PC-9 (cell line): ENCODE data around the gene IL3.

Experiments
- CTCF ChIP-seq: fragments of 200-600 bp; sonication (generic); conservative IDR thresholded peaks from 2 replicates; pipeline ENCODE4 v1.6.1; 2017; ENCODE audit warnings: mixed run types, antibody characterized with exemption, mild to moderate bottlenecking, moderate library complexity
- EZH2 ChIP-seq: fragments of 200-600 bp; sonication (generic); IDR thresholded peaks from 2 replicates; pipeline ENCODE4 v1.8.0; 2017; ENCODE audit warnings: antibody characterized with exemption, low read depth

GRCh38 chr5:132064738-132065331 lies 4.4 kb downstream of the IL3 start:
- peak; percentile 95 for TF ChIP-seq CTCF
- no peak for TF ChIP-seq EZH2
